ENCODE results near the gene DNAI1.

Gene DNAI1

DNA sequence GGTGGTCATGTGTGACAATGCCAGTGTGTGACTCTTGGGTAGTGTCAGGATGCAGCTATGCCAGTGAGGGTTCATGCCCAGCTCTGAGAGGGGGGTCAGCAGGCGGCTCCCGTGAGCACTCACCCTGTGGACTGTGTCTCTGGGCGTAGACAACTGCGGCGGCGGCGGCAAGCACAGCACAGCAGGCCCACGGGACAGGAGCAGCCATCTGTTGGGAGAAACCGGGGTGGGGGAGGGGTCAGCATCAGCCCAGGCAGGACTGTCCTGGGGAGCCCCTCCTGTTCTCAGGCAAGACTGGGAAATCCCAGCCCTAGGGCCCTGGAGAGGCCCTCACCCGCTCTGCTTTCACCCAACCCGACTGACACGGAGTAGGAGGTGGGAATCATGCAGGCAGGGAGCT is 110.2 kb downstream of the DNAI1 start:
- no peak for DNase-seq (ENCODE audit: low read depth)
- H3K4me3 ChIP-seq (ENCODE audit: low read length), result no peak overlapping the region
- TF ChIP-seq, protein P1, sequence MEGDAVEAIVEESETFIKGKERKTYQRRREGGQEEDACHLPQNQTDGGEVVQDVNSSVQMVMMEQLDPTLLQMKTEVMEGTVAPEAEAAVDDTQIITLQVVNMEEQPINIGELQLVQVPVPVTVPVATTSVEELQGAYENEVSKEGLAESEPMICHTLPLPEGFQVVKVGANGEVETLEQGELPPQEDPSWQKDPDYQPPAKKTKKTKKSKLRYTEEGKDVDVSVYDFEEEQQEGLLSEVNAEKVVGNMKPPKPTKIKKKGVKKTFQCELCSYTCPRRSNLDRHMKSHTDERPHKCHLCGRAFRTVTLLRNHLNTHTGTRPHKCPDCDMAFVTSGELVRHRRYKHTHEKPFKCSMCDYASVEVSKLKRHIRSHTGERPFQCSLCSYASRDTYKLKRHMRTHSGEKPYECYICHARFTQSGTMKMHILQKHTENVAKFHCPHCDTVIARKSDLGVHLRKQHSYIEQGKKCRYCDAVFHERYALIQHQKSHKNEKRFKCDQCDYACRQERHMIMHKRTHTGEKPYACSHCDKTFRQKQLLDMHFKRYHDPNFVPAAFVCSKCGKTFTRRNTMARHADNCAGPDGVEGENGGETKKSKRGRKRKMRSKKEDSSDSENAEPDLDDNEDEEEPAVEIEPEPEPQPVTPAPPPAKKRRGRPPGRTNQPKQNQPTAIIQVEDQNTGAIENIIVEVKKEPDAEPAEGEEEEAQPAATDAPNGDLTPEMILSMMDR (IDR thresholded peaks at IDR 0.05; ENCODE audit: insufficient read depth, low read depth, low read length, missing control alignments), result no peak

DNA sequence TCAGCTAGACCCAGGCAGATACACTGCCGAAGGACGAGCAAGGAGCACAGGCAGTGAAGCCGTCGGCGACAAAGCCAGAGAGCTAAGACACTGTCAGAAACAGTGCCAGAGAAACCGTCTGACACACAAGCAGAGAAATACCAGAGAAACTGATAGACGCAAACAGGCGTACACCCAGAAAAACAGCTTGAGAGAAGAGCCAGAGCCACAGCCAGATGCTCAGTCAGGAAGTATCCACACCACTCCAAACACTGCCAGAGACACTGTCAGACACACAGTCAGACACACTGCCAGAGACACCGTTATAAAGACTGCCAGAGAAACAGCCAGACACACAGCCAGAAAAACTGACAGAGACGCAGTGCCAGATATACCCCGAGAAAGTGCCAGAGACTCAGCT is 111.8 kb downstream of the DNAI1 start:
- H3K4me3 ChIP-seq (ENCODE audit: low read length), result no peak overlapping the region
- DNase-seq (ENCODE audit: low read depth), result no peak
- TF ChIP-seq, protein P1 (IDR thresholded peaks at IDR 0.05; ENCODE audit: insufficient read depth, low read depth, low read length, missing control alignments), result no peak
